Colonic mucosa (tissue), 4 donors: ENCODE data around the gene GOT1. TPM values are rescaled to one million over a fixed set of nuclear protein-coding genes. Genes with fewer than 3 reads are reported as not detected.

Experiments
- DNase-seq: peaks from one replicate; pipeline ENCODE4 v3.0.0-alpha.2; 2020
- H3K27ac ChIP-seq: fragments of 200-600 bp; one replicate; pipeline ENCODE4 v1.8.0; 2021
- H3K27me3 ChIP-seq: fragments of 200-600 bp; one replicate; pipeline ENCODE4 v1.8.0; 2021
- H3K36me3 ChIP-seq: fragments of 200-600 bp; one replicate; pipeline ENCODE4 v1.8.0; 2021
- H3K4me1 ChIP-seq: fragments of 200-600 bp; one replicate; pipeline ENCODE4 v1.8.0; 2021; ENCODE audit warnings: mild to moderate bottlenecking
- H3K4me3 ChIP-seq: fragments of 200-600 bp; one replicate; pipeline ENCODE4 v1.8.0; 2021
- H3K9ac ChIP-seq, 2 donors: one replicate each; pipeline ENCODE4 v1.7.0; 2013; ENCODE audit warnings: control low read depth in 2 of 2, low read depth in 2 of 2, low read length in 2 of 2
- H3K9me3 ChIP-seq: fragments of 200-600 bp; one replicate; pipeline ENCODE4 v1.8.0; 2021
- intact Hi-C: fragments of 100-400 bp; cut with DNase I; formaldehyde crosslinking; loops from one replicate; pipeline ENCODE4 v1.14.1; 2022
- total RNA-seq, 2 donors: library from RNA; stranded (reverse); fragmentation: NEBNext Ultra II Directional in 1 of 2; extraction: Animal tissue kit (Norgen Biotek cat#: 25700) in 1 of 2; gene quantifications; one replicate each; pipeline ENCODE4 v1.2.1, GENCODE V29; 2021
- TF ChIP-seq, protein P1 (sequence below): fragments of 200-600 bp; IDR thresholded peaks from one replicate; pipeline ENCODE4 v1.8.0; 2022; ENCODE audit warnings: antibody characterized with exemption, mild to moderate bottlenecking
- donor health status: healthy.
- donor health status: DM: no; HTN: no; CAD: no.
- donor health status: DM: no; HTN: no; CAD: no.

Gene GOT1
- total RNA-seq, 2 donors from 2014 or later, result 96.7 to 135 TPM

GRCh38 chr10:99451981-99452380, 21.6 kb upstream of the GOT1 start:
- H3K4me1 ChIP-seq, result no peaks in the 10 kb centered on the region
- DNase-seq, result no peak
- TF ChIP-seq, protein P1, sequence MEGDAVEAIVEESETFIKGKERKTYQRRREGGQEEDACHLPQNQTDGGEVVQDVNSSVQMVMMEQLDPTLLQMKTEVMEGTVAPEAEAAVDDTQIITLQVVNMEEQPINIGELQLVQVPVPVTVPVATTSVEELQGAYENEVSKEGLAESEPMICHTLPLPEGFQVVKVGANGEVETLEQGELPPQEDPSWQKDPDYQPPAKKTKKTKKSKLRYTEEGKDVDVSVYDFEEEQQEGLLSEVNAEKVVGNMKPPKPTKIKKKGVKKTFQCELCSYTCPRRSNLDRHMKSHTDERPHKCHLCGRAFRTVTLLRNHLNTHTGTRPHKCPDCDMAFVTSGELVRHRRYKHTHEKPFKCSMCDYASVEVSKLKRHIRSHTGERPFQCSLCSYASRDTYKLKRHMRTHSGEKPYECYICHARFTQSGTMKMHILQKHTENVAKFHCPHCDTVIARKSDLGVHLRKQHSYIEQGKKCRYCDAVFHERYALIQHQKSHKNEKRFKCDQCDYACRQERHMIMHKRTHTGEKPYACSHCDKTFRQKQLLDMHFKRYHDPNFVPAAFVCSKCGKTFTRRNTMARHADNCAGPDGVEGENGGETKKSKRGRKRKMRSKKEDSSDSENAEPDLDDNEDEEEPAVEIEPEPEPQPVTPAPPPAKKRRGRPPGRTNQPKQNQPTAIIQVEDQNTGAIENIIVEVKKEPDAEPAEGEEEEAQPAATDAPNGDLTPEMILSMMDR, result no peak
- no peak overlapping the region for H3K4me3 ChIP-seq
- H3K27me3 ChIP-seq, result no peaks in the 10 kb centered on the region
- H3K9me3 ChIP-seq, result no peaks in the 10 kb centered on the region
- intact Hi-C loops, result no loop called here
- H3K27ac ChIP-seq, result peak overlapping the region; percentile 37
- H3K36me3 ChIP-seq, result no peaks in the 10 kb centered on the region
- no peak overlapping the region for H3K9ac ChIP-seq

DNA sequence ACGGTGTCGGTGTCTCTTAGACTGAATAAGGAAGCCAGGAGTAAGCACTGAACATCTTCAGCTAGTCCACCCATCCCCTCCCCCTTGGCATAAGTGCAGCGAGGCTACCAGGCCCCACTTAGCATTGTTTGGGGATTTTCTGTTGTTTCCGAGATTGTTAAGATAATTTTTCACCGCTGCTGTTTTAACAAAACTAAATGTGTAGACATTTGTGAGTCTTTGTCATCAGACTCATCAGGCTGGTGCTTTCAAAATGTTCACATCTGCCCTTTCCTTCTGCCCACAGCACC, 21.0 kb upstream of the GOT1 start:
- Histone ChIP-seq H3K4me1 (no peaks in the 10 kb centered on the region), H3K27ac (peak overlapping the region; percentile 37), H3K4me3 (no peak overlapping the region), H3K36me3 (no peaks in the 10 kb centered on the region), H3K9ac (no peak overlapping the region), H3K27me3 (no peaks in the 10 kb centered on the region), H3K9me3 (no peaks in the 10 kb centered on the region)
- TF ChIP-seq, protein P1, result no peak
- no peak for DNase-seq
- intact Hi-C loops, result no loop called here

DNA sequence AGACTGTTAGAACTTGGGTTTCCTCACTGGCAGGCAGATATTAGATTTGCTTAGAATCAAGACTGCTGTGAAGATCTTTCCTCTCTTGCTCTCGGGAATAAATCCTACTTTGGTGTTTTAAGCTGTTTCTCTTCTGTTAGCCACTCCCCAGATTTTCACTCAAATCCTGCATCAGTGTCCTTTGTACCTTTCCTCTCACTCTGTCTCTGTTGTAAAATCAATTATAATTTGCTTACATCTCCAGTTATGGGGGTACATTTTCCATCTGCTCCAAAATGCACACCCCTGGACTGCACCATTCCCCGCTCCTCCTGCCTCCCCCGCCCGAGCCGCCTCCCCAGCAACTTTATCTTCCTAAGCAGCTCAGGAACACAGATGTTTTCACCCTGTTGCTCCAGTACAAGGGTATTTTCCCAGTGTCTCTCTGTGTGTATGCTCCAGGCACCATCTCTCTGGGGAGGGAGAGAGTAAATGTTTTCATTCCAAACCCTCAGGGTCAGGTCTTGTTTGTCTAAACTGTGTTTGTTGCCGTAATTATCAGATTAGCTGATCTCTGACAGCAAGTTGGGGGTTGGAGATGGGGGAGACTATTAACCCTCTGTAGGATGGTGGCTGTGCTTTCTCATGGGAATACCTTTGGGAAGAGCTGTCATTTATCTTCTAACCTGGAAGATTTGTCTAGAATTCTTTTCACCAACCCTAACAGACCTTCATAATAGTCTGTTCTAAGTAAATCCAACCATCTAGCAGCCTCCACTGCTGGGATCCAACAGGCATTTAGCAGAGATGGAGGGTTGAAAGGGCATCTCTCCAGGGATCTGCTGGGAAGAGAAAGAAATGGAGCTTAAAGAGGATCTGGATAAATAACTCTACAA, 20.4 kb upstream of the GOT1 start:
- no peak for DNase-seq
- no peaks in the 10 kb centered on the region for H3K27me3 ChIP-seq
- no peak overlapping the region for H3K4me3 ChIP-seq
- H3K9me3 ChIP-seq, result no peaks in the 10 kb centered on the region
- H3K27ac ChIP-seq, result peak overlapping the region; percentile 37
- H3K4me1 ChIP-seq, result no peaks in the 10 kb centered on the region
- TF ChIP-seq, protein P1, result no peak
- H3K9ac ChIP-seq, result peak overlapping the region in 1 of 2 donors; percentile 16
- intact Hi-C loops, result no loop called here
- H3K36me3 ChIP-seq, result no peaks in the 10 kb centered on the region

DNA sequence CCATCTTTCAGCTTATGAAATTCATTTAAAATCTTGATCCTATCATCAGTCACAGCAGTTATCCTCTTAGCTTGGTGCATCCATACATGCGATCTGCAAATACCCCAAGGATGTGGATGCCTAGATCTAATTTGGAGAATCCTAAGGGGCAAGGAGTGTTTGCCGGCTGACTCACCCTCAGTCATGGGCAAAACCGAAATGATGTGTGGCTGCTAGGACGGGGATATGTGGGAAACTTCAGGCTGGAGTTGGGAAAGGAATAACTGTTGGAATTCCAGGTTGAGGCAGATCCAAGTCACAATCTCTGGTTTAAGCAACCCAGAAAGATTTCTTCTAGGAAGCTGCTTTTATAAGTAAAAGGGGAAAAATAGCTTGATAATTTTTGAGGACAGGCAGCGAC, 19.7 kb upstream of the GOT1 start:
- TF ChIP-seq, protein P1, result no peak
- DNase-seq, result no peak

DNA sequence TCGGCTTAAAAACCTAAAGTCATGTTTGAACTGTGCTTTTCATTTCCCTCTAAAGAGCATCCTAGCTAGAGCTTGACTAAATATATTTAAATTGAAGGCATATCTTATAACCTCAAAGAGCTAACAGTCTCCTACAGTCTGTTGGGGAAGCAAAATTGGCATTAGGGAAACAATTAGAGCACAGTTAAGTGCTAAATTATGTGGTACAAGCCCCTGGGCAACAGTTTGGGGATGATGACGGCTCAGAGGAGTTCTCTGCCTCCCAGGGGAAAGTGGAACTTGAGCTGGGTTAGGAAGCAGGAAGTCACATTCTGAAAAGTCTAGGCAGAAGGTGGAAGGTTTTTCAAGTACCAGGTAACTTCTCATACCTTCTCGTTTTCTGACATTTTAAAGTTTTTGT, 18.6 kb upstream of the GOT1 start:
- no peak overlapping the region for H3K4me3 ChIP-seq
- H3K4me1 ChIP-seq, result no peaks in the 10 kb centered on the region
- no peaks in the 10 kb centered on the region for H3K36me3 ChIP-seq
- H3K27ac ChIP-seq, result no peak overlapping the region
- TF ChIP-seq, protein P1, result no peak
- no peak overlapping the region for H3K9ac ChIP-seq
- no peak for DNase-seq
- no peaks in the 10 kb centered on the region for H3K9me3 ChIP-seq
- intact Hi-C loops, result no loop called here
- no peaks in the 10 kb centered on the region for H3K27me3 ChIP-seq

More for the DNA sequence above, 19.7 kb upstream of the GOT1 start:
- peak overlapping the region; percentile 37 for H3K27ac ChIP-seq
- H3K4me1 ChIP-seq, result no peaks in the 10 kb centered on the region
- no peaks in the 10 kb centered on the region for H3K36me3 ChIP-seq
- intact Hi-C loops, result no loop called here
- no peaks in the 10 kb centered on the region for H3K9me3 ChIP-seq
- H3K27me3 ChIP-seq, result no peaks in the 10 kb centered on the region
- H3K9ac ChIP-seq, result peak overlapping the region; percentile 16 to 32
- no peak overlapping the region for H3K4me3 ChIP-seq
